ENCODE measurements around the gene CDR2L. TPM values are rescaled to one million over a fixed set of nuclear protein-coding genes. Genes with fewer than 3 reads are reported as not detected.

The CDR2L gene
- total RNA-seq, 1 experiment from 2014 or later = 3.4 TPM

DNA sequence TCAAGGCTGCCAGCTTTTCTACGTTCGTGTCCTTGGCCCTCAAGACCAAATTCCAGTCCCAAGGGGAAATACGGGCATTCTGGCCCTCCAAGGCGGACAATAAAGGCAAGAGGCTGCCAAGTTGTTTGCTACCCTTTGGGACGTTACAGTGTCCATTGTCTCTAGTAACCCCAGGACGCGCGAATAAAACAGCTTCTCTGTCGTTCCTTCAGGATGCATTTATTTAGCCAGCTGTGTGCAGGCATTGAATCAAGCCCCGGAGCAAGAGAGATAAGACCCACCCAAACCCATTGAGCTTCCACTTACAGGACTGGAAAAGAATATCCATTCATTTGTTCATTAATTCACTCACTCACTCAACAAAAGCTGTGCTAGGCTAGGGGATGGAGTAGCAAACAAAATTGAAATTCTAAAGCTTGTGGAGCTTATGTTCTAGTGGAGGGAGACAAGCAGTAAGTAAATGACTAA lies 25.7 kb downstream of the CDR2L start:
- ChIA-PET POLR2A (interaction anchor here (0.6 to 10.9 kb wide), 25 partner anchors 11 to 380 kb away, joined by 3 to 228 read pairs (median 5); partner anchors contain the start of genes ARMC7, ATP5PD, CDR2L and FDXR), CTCF (interaction anchor here (0.6 to 4.2 kb wide), 10 partner anchors 11 to 1244 kb away, joined by 3 to 67 read pairs (median 4); no protein-coding TSS in a partner anchor)
- no peaks in the 10 kb centered on the region for H3K9me3 Mint-ChIP-seq (ENCODE audit: unreplicated experiment)
- intact Hi-C loops (cut with micrococcal nuclease) = no loop called here
- TF ChIP-seq, protein P1, sequence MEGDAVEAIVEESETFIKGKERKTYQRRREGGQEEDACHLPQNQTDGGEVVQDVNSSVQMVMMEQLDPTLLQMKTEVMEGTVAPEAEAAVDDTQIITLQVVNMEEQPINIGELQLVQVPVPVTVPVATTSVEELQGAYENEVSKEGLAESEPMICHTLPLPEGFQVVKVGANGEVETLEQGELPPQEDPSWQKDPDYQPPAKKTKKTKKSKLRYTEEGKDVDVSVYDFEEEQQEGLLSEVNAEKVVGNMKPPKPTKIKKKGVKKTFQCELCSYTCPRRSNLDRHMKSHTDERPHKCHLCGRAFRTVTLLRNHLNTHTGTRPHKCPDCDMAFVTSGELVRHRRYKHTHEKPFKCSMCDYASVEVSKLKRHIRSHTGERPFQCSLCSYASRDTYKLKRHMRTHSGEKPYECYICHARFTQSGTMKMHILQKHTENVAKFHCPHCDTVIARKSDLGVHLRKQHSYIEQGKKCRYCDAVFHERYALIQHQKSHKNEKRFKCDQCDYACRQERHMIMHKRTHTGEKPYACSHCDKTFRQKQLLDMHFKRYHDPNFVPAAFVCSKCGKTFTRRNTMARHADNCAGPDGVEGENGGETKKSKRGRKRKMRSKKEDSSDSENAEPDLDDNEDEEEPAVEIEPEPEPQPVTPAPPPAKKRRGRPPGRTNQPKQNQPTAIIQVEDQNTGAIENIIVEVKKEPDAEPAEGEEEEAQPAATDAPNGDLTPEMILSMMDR (IDR thresholded peaks at IDR 0.05; ENCODE audit: unreplicated experiment) = no peak
- peaks cover 22% of the 10 kb centered on the region for H3K4me1 Mint-ChIP-seq (ENCODE audit: insufficient read depth, unreplicated experiment)
- peak overlapping the region; percentile 77 for H3K27ac Mint-ChIP-seq (ENCODE audit: low read depth, unreplicated experiment)
- no peak for DNase-seq (ENCODE audit: unreplicated experiment)
- BruUV-seq (replicated peaks) = TSS peak; percentile 71
- H3K36me3 Mint-ChIP-seq (ENCODE audit: insufficient read depth, unreplicated experiment) = peaks cover 28% of the 10 kb centered on the region
- H3K27me3 Mint-ChIP-seq (ENCODE audit: insufficient read depth, unreplicated experiment) = no peaks in the 10 kb centered on the region
- peak overlapping the region; percentile 96 for H3K4me3 Mint-ChIP-seq (ENCODE audit: unreplicated experiment)

DNA sequence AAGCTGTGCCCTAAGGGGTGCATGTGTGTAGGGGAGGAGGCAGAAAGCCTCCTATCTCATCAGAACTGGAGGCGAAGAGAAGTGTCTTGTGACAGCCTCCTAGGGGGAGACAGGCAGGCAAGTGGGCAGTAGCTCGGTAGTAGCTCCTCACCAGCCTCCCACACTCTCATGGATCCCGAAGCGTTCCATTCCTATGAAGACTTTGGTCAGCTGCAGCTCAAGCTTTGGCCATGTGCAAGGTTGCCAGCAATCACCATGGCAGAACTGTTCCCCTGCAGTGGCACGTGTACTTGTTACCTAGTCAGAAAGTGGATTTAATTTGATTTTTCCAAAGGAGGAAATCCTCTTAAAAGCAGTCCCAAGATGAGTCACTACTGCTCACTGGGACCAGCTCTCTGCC lies 31.7 kb downstream of the CDR2L start:
- Mint-ChIP-seq H3K4me1 (ENCODE audit: insufficient read depth, unreplicated experiment) (peaks cover 5% of the 10 kb centered on the region), H3K27me3 (ENCODE audit: insufficient read depth, unreplicated experiment) (no peaks in the 10 kb centered on the region), H3K4me3 (ENCODE audit: unreplicated experiment) (no peak overlapping the region), H3K36me3 (ENCODE audit: insufficient read depth, unreplicated experiment) (peaks cover 66% of the 10 kb centered on the region), H3K27ac (ENCODE audit: low read depth, unreplicated experiment) (no peak overlapping the region), H3K9me3 (ENCODE audit: unreplicated experiment) (no peaks in the 10 kb centered on the region)
- TF ChIP-seq, protein P1 (IDR thresholded peaks at IDR 0.05; ENCODE audit: unreplicated experiment) = no peak
- no peak for DNase-seq (ENCODE audit: unreplicated experiment)
- intact Hi-C loops (cut with micrococcal nuclease) = no loop called here
- POLR2A ChIA-PET = interaction anchor here (0.6 to 1.4 kb wide), 5 partner anchors 9 to 29 kb away, joined by 3 to 7 read pairs (median 3); no protein-coding TSS in a partner anchor
- BruUV-seq (replicated peaks) = no TSS peak
- CTCF ChIA-PET = interaction anchor here (0.6 to 0.7 kb wide), 2 partner anchors 24 to 44 kb away, joined by 3 read pairs; no protein-coding TSS in a partner anchor

DNA sequence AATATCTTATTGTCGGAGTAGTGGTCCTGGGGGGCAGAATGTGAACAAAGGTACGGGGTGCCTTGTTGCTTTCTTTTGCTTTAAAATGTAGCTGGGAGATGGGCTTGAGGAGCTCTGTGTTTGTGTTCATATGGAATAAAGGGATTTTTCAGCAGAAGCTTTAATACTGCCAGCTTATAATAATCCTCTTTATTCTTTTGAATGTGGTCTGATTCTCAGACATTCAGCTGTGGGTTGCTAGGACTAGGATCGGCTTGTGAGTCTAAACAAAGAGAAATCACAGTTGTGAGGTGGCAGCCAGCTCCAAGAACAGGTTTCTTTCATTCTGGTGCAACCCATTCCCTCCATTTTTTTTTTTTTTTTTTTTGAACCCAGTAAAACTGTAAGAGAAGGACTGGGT lies 32.3 kb downstream of the CDR2L start:
- H3K36me3 Mint-ChIP-seq (ENCODE audit: insufficient read depth, unreplicated experiment) = peaks cover 61% of the 10 kb centered on the region
- POLR2A ChIA-PET = interaction anchor here (0.9 to 1.4 kb wide), 2 partner anchors 12 to 28 kb away, joined by 4 to 7 read pairs; no protein-coding TSS in a partner anchor
- CTCF ChIA-PET = interaction anchor here (0.7 kb wide), 1 partner anchor 45 kb away, joined by 3 read pairs; no protein-coding TSS in a partner anchor
- BruUV-seq (replicated peaks) = no TSS peak
- TF ChIP-seq, protein P1 (IDR thresholded peaks at IDR 0.05; ENCODE audit: unreplicated experiment) = no peak
- H3K27ac Mint-ChIP-seq (ENCODE audit: low read depth, unreplicated experiment) = no peak overlapping the region
- H3K4me3 Mint-ChIP-seq (ENCODE audit: unreplicated experiment) = no peak overlapping the region
- intact Hi-C loops (cut with micrococcal nuclease) = no loop called here
- DNase-seq (ENCODE audit: unreplicated experiment) = no peak
- no peaks in the 10 kb centered on the region for H3K9me3 Mint-ChIP-seq (ENCODE audit: unreplicated experiment)
- peaks cover 2% of the 10 kb centered on the region for H3K4me1 Mint-ChIP-seq (ENCODE audit: insufficient read depth, unreplicated experiment)
- H3K27me3 Mint-ChIP-seq (ENCODE audit: insufficient read depth, unreplicated experiment) = no peaks in the 10 kb centered on the region

DNA sequence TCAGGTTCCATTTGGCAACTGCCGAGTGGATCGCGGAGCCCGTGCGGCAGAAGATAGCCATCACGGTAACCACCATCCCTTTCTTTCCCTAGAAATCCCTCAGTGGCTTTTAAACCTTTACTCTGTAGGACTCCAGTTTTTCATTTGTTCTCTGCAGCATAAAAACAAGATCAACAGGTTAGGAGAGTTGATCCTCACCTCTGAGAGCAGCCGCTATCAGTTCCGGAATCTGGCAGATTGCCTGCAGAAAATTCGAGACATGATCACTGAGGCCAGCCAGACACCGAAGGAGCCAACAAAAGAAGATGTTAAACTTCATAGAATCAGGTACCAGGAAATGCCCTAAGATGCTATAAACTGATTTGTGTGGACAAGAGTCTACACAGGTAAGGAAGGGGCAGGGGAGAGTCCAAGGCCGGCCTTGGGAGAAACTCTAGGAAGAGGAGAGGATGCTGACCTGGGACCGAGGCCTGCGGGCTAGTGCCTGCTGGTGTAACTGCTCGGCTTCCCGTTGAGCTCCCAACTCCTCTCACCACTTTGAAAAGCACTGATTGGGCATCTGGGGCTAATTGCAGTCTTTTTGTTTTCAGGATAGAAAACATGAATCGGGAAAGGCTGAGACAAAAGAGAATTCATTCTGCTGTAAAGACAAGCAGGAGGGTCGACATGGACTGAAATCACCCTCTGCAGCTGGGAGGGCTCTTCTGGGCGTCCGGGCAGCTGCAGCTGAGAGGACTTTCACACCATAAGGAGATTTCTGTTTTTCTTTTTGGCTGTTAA lies 33.1 kb downstream of the CDR2L start:
- Mint-ChIP-seq H3K27ac (ENCODE audit: low read depth, unreplicated experiment) (no peak overlapping the region), H3K9me3 (ENCODE audit: unreplicated experiment) (no peaks in the 10 kb centered on the region), H3K4me1 (ENCODE audit: insufficient read depth, unreplicated experiment) (no peaks in the 10 kb centered on the region), H3K27me3 (ENCODE audit: insufficient read depth, unreplicated experiment) (no peaks in the 10 kb centered on the region), H3K4me3 (ENCODE audit: unreplicated experiment) (no peak overlapping the region), H3K36me3 (ENCODE audit: insufficient read depth, unreplicated experiment) (peaks cover 52% of the 10 kb centered on the region)
- CTCF ChIA-PET = no interaction called here
- intact Hi-C loops (cut with micrococcal nuclease) = no loop called here
- TSS peak; percentile 86 for BruUV-seq (replicated peaks)
- DNase-seq (ENCODE audit: unreplicated experiment) = no peak
- TF ChIP-seq, protein P1 (IDR thresholded peaks at IDR 0.05; ENCODE audit: unreplicated experiment) = no peak
- POLR2A ChIA-PET = no interaction called here
